Breast epithelium (tissue), 4 donors: Measurements from ENCODE around the gene RNF39. TPM values are rescaled to one million over a fixed set of nuclear protein-coding genes. Genes with fewer than 3 reads are reported as not detected.

ENCODE experiments used
- DNase-seq, 2 donors: peaks; one replicate each; pipeline ENCODE4 v3.0.0-alpha.2; 2019; ENCODE audit warnings: low spot score in 2 of 2
- H3K27ac ChIP-seq, 2 donors: fragments of 200-600 bp; sonication (generic) in 1 of 2; one replicate each; pipeline ENCODE4 v1.5.1; 2016 to 2019; ENCODE audit warnings: mild to moderate bottlenecking in 1 of 2
- H3K27me3 ChIP-seq, 2 donors: fragments of 200-600 bp; sonication (generic) in 1 of 2; one replicate each; pipeline versions ENCODE4 v1.5.1 to v1.6.0; 2017 to 2019; ENCODE audit warnings: control low read depth in 1 of 2, mild to moderate bottlenecking in 1 of 2
- H3K36me3 ChIP-seq: fragments of 200-600 bp; one replicate; pipeline ENCODE4 v1.5.1; 2019
- H3K4me1 ChIP-seq, 2 donors: fragments of 200-600 bp; sonication (generic); one replicate each; pipeline ENCODE4 v1.5.1; 2016 to 2019; ENCODE audit warnings: control low read depth in 1 of 2
- H3K4me3 ChIP-seq, 3 donors: fragments of 200-600 bp; sonication (generic); 1 replicate in 2 of 3; 2 replicates in 1 of 3; pipeline ENCODE4 v1.5.1; 2016 to 2019; ENCODE audit warnings: mild to moderate bottlenecking in 3 of 3, moderate library complexity in 2 of 3
- H3K9me3 ChIP-seq, 2 donors: fragments of 200-600 bp; sonication (generic) in 1 of 2; one replicate each; pipeline ENCODE4 v1.5.1; 2016 to 2019; ENCODE audit warnings: control low read depth in 1 of 2
- CTCF ChIP-seq, 3 donors: fragments of 450-650 bp; IDR thresholded peaks; one replicate each; pipeline ENCODE4 v1.5.1; 2016 to 2017; ENCODE audit warnings: antibody characterized with exemption in 3 of 3, mild to moderate bottlenecking in 3 of 3, moderate library complexity in 3 of 3
- POLR2A ChIP-seq: fragments of 450-650 bp; IDR thresholded peaks from one replicate; pipeline ENCODE4 v1.6.1; 2016; ENCODE audit warnings: antibody characterized with exemption, mild to moderate bottlenecking, moderate library complexity
- POLR2AphosphoS5 ChIP-seq, 3 donors: sonication (generic); formaldehyde crosslinking; IDR thresholded peaks; one replicate each; pipeline ENCODE4 v1.6.1; 2017; ENCODE audit warnings: antibody characterized with exemption in 3 of 3
- intact Hi-C: fragments of 100-400 bp; cut with DNase I; formaldehyde crosslinking; loops from one replicate; pipeline ENCODE4 v1.15.1; 2023; ENCODE audit warnings: low total_unique reads
- total RNA-seq, 3 donors: library from RNA; depleted of rRNA; stranded (reverse); fragments of >200 nt; gene quantifications; one replicate each; pipeline ENCODE4 v1.1.0, GENCODE V29; 2016

RNF39 gene
- total RNA-seq, 3 donors from 2014 or later: 11.1 to 40.0 TPM; not detected in 1

- H3K4me3 ChIP-seq: peak overlapping the region; percentile 65 to 82 (median 68)
- intact Hi-C loops: no loop called here
- DNase-seq: no peak
- peak overlapping the region; percentile 95 to 96 for H3K27ac ChIP-seq
- H3K27me3 ChIP-seq: no peaks in the 10 kb centered on the region
- peaks cover 3 to 7% of the 10 kb centered on the region in 2 donors for H3K4me1 ChIP-seq
- no peaks in the 10 kb centered on the region for H3K36me3 ChIP-seq
- no peaks in the 10 kb centered on the region for H3K9me3 ChIP-seq
- TF ChIP-seq POLR2A (no peak), CTCF (IDR thresholded peaks at IDR 0.05) (no peak), POLR2AphosphoS5 (IDR thresholded peaks at IDR 0.05) (no peak)
Measured at GRCh38 chr6:30066082-30066481, 9.5 kb downstream of the RNF39 start.

GRCh38 chr6:30063315-30063714 lies 12.3 kb downstream of the RNF39 start:
- no peak overlapping the region for H3K4me3 ChIP-seq
- intact Hi-C loops: no loop called here
- H3K27me3 ChIP-seq: no peaks in the 10 kb centered on the region
- TF ChIP-seq CTCF (IDR thresholded peaks at IDR 0.05) (no peak), POLR2AphosphoS5 (IDR thresholded peaks at IDR 0.05) (no peak), POLR2A (no peak)
- no peaks in the 10 kb centered on the region for H3K36me3 ChIP-seq
- H3K27ac ChIP-seq: no peak overlapping the region
- H3K4me1 ChIP-seq: peaks cover 3 to 14% of the 10 kb centered on the region in 2 donors
- DNase-seq: no peak
- no peaks in the 10 kb centered on the region for H3K9me3 ChIP-seq

GRCh38 chr6:30062471-30063178 lies 12.9 kb downstream of the RNF39 start:
- TF ChIP-seq POLR2A (no peak), POLR2AphosphoS5 (IDR thresholded peaks at IDR 0.05) (no peak), CTCF (IDR thresholded peaks at IDR 0.05) (no peak)
- intact Hi-C loops: no loop called here
- Histone ChIP-seq H3K27ac (peak overlapping the region in 1 of 2 donors; percentile 94), H3K4me1 (peaks cover 0 to 9% of the 10 kb centered on the region in 2 donors), H3K9me3 (no peaks in the 10 kb centered on the region), H3K27me3 (no peaks in the 10 kb centered on the region), H3K36me3 (no peaks in the 10 kb centered on the region), H3K4me3 (peak overlapping the region in 2 of 3 donors; percentile 73 to 78)
- DNase-seq: peak in 1 of 2 donors; percentile 19

GRCh38 chr6:30061858-30062458 lies 13.6 kb downstream of the RNF39 start:
- Histone ChIP-seq H3K36me3 (no peaks in the 10 kb centered on the region), H3K9me3 (no peaks in the 10 kb centered on the region), H3K4me3 (peak overlapping the region; percentile 69 to 78 (median 73)), H3K27me3 (no peaks in the 10 kb centered on the region), H3K4me1 (peaks cover 0 to 7% of the 10 kb centered on the region in 2 donors), H3K27ac (peak overlapping the region; percentile 90 to 94)
- intact Hi-C loops: no loop called here
- DNase-seq: peak in 1 of 2 donors; percentile 26
- TF ChIP-seq POLR2A: no peak
- no peak for TF ChIP-seq POLR2AphosphoS5 (IDR thresholded peaks at IDR 0.05)
- TF ChIP-seq CTCF (IDR thresholded peaks at IDR 0.05): no peak
